ENCODE data around the gene SFMBT2.

Gene SFMBT2

GRCh38 chr10:7364474-7364873 lies 46.4 kb downstream of the SFMBT2 start:
- DNase-seq (ENCODE audit: low spot score): no peak

- no peak for DNase-seq (ENCODE audit: low spot score)
Measured at GRCh38 chr10:7363700-7364099, 47.1 kb downstream of the SFMBT2 start.

DNA sequence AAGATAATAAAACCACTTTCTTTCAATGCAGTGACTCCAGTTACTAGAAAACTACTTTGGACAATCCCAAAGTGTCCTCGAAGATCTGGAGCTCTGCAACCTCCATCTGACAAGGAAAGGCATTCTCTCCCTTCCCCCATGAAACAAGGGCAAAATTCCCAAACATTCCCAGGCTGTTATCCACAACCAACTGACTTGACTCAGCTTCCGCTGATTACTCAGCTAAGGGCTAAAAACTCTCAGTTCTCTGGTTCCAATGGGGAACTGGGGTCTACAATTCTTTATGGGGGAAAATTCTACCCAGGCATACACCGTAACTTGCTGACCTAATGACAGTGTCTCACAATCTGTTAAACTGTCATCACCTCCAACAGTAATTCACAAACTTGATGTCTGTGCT lies 48.4 kb downstream of the SFMBT2 start:
- no peak for DNase-seq (ENCODE audit: low spot score)

DNA sequence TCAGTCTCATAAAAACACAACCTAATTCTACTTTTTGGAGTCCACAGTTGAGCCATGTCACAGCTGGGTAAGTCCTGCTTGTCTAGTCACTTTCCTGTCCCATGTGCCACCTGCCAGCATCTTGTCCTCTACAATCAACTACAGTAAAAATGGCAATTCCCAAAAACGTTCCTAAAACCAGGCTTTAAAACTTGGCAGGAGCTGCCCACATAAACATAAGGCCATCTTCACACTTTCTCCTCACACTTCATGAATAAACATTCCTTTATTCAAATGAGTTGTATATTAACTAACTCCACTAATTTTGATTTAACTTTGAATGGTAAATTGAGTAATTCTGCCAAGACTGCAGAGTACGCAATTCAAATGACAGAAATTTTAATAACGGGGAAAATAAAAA lies 49.5 kb downstream of the SFMBT2 start:
- no peak for DNase-seq (ENCODE audit: low spot score)

DNA sequence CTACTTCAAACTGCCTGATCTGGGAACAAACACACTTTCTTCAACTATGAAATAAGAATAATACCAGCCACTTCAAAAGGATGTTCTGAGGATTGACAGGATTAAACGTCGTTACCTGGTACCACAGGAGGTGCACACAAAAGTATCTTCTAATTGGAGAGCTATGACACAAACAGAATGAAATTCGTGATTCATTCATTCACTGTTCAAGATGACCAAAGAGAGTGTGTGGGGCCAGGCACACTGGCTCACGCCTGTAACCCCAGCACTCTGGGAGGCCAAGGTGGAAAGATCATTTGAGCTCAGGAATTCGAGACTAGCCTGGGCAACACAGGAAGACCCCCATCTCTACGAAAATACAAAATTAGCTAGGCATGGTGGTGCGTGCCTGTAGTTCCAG lies 50.9 kb downstream of the SFMBT2 start:
- DNase-seq (ENCODE audit: low spot score): no peak

- DNase-seq (ENCODE audit: low spot score): no peak
Measured at GRCh38 chr10:7359356-7359755, 51.5 kb downstream of the SFMBT2 start.

GRCh38 chr10:7357193-7357592 lies 53.6 kb downstream of the SFMBT2 start:
- no peak for DNase-seq (ENCODE audit: low spot score)

- DNase-seq (ENCODE audit: low spot score): peak; percentile 79
Measured at GRCh38 chr10:7354330-7355047, 56.3 kb downstream of the SFMBT2 start.

GRCh38 chr10:7351894-7352293 lies 58.9 kb downstream of the SFMBT2 start:
- DNase-seq (ENCODE audit: low spot score): no peak

- DNase-seq (ENCODE audit: low spot score): no peak
Measured at GRCh38 chr10:7350541-7351195, 60.2 kb downstream of the SFMBT2 start.

DNA sequence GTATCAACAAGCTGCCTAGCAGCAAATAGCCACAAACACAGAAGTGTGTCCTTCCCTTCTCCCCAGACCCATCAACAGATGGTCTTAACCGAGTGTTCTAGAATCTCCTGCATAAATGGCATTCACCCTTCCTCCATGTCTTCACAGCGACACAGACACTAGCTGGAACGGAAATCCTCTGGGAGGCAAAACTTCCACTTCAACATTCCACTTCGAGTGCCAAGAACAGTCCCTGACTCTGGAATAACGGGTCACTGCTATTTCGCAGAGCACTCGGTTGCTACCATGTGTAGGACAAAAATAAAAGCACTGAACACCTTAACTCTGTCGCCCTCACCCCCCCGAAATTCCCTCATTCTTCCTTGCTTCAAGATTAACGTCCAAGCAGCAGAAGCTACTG lies 65.1 kb downstream of the SFMBT2 start:
- DNase-seq (ENCODE audit: low spot score): no peak

DNA sequence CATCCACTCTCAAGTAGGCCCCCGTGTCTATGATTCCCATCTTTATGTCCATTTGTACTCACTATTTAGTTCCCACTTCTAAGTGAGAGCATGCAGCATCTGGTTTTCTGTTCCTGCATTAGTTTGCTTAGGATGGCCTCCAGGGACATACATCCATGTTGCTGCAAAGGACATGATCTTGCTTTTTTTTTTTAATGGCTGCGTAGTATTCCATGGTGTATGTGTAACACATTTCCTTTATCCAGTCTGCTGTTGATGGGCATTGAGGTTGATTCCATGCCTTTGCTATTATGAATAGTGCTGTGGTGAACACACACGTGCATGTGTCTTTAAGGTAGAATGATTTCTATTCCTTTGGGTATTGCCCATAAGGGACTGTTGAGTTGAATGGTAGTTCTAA lies 67.8 kb downstream of the SFMBT2 start:
- no peak for DNase-seq (ENCODE audit: low spot score)

GRCh38 chr10:7340179-7340874 lies 70.5 kb downstream of the SFMBT2 start:
- DNase-seq (ENCODE audit: low spot score): no peak

DNA sequence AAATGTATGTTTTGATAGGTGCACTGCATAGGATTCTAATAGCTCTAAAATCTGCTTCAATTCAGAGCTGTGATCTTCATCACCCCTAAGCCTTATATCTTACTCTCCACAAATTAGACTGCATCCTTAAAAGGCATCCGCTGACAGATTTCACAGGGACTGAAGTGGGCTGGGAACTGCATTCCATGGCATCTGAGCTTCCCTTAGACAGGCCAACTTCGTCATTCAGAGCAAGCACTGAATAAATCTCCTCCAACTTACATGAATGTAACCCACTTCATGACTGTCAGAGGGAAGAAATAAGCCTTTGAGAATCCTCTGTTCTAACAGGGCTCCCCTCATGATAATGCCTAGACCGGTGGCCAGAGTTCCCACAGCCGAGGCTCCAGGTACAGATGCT lies 71.3 kb downstream of the SFMBT2 start:
- no peak for DNase-seq (ENCODE audit: low spot score)

- DNase-seq (ENCODE audit: low spot score): no peak
Measured at GRCh38 chr10:7338469-7338868, 72.4 kb downstream of the SFMBT2 start.

DNA sequence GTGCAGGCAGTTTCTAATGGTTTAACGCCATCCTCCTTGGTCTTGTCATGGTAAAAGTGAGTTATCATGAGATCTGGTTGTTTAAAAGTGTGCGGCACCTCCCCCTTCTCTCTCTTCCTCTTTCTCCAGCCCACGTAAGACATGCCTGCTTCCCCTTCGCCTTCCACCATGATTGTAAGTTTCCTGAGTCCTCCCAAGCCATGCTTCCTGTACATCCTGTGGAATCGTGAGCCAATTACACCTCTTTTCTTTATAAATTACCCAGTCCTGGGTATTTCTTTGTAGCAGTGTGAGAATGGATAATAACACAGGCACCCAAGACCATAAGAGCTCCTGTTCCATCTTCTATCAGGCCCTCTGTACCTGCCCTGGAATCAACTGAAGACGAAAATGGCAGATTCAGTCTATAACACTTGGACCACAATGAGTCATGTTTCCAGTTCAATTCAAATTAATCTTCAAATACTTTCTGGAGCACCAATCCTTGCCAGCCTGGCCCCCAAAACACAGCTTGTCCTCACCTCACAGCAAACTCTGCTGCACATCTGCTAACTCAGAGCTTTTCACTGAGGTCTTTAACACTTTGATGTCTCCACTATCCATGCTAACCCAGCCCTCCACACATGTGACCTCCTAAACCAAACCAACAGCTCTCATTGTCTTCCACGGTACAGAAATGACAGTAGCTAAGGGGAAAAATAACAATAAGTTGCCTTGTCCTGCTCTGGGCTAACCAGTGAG lies 73.2 kb downstream of the SFMBT2 start:
- DNase-seq (ENCODE audit: low spot score): no peak

GRCh38 chr10:7335977-7336376 lies 74.9 kb downstream of the SFMBT2 start:
- no peak for DNase-seq (ENCODE audit: low spot score)

DNA sequence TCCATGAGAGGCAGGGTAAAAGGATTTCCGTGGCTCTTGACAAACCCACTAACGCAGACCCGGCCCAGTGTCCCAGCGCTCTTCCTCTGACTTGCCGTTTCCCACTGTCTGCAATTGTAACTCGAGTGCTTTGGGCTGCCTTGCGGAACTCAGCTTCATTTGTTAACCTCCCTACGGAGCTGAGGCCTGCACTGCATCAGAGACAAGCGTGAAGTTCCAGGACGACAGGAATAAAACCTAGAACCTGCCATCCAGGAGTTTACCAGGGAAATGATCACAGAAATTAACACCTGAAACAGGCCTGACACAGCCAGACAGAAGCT lies 76.2 kb downstream of the SFMBT2 start:
- DNase-seq (ENCODE audit: low spot score): no peak

- DNase-seq (ENCODE audit: low spot score): no peak
Measured at GRCh38 chr10:7333961-7334641, 76.7 kb downstream of the SFMBT2 start.

DNA sequence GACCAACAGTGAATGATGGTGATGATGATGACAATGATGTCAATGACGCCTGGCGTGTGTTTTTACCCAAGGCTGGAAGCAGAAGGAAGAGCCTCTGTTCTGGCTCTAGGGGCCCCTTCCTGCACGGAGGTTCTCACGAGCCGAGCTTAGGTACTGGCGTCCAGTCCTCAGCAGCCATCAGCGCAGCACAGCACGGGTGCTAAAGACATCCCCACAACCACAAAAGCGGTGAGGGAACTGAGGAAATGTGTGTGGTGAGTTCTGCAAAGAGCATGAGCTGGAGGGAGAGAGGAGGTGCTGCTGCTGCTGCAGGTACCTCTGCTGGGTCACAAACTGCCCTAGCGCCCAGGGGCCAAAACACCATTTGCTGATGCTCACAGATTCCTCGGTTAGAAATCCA lies 81.6 kb downstream of the SFMBT2 start:
- DNase-seq (ENCODE audit: low spot score): no peak

DNA sequence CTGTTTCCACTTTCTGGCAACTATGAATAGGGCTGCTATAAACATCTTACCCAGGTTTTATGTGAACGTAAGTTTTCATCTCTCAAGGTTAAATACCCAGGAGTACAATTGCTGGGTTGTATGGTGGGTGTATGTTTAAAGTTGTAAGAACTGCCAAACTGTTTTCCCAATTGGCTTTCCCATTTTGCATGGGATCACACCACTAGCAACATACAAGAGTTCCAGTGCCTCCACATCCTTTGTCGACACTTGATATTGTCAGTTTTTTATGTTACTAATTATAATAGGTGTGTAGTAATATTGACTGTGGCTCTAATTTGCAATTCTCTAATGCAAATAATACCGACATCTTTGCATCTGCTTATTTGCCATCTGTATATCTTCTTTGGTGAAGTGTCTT lies 82.9 kb downstream of the SFMBT2 start:
- no peak for DNase-seq (ENCODE audit: low spot score)

- DNase-seq (ENCODE audit: low spot score): no peak
Measured at GRCh38 chr10:7322623-7323022, 88.2 kb downstream of the SFMBT2 start.

Measured in RKO (cell line).